Activated CD4-positive, alpha-beta T cell treated with anti-CD3 and anti-CD28 coated beads, Interleukin-2, amount 10 ng/mL, durations not matched to agents 24 days and 14 days (primary cell): ENCODE measurements around the gene BMP6. TPM values are rescaled to one million over a fixed set of nuclear protein-coding genes. Genes with fewer than 3 reads are reported as not detected.

Source experiments
- DNase-seq: peaks from one replicate; pipeline ENCODE4 v3.0.0; 2022
- H3K27ac Mint-ChIP-seq: one replicate; pipeline ENCODE4 v1.8.0; 2022; ENCODE audit warnings: mild to moderate bottlenecking, mixed read lengths
- H3K27me3 Mint-ChIP-seq: one replicate; pipeline ENCODE4 v1.8.0; 2022; ENCODE audit warnings: mixed read lengths
- H3K36me3 Mint-ChIP-seq: one replicate; pipeline ENCODE4 v1.8.0; 2022; ENCODE audit warnings: low read depth, mild to moderate bottlenecking, mixed read lengths
- H3K4me1 Mint-ChIP-seq: one replicate; pipeline ENCODE4 v1.8.0; 2021; ENCODE audit warnings: mixed read lengths
- H3K4me3 Mint-ChIP-seq: one replicate; pipeline ENCODE4 v1.8.0; 2022; ENCODE audit warnings: mild to moderate bottlenecking, moderate library complexity, mixed read lengths
- H3K9me3 Mint-ChIP-seq: one replicate; pipeline ENCODE4 v1.8.0; 2021; ENCODE audit warnings: mixed read lengths
- intact Hi-C: fragments of 100-400 bp; cut with micrococcal nuclease; formaldehyde crosslinking; loops from one replicate; pipeline ENCODE4 v1.15.1; 2023
- total RNA-seq: library from RNA; stranded (reverse); gene quantifications from 2 replicates; pipeline ENCODE4 v1.2.3, GENCODE V29; 2022

BMP6 gene
- total RNA-seq, 1 donor from 2014 or later: 0.56 TPM

DNA sequence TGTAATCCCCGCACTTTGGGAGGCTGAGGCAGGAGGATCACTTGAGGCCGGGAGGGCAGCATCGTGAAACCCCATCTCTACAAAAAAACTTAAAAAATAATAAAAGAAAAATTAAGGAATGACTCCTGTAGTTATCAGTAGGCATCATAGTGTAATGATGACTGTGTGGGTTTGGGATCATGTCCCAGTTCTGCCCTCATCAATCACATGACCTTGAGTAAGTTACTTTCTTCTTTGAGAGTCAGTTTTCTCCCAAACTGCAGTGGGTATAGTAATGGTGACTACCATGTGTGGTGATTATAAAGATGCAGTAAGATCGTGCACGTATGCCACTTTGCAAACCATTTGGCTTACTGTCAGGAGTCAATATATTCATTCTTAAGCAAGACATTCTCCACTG is 95.5 kb downstream of the BMP6 start:
- Mint-ChIP-seq H3K9me3 (no peaks in the 10 kb centered on the region), H3K27me3 (peaks cover 9% of the 10 kb centered on the region), H3K27ac (no peak overlapping the region), H3K4me1 (no peaks in the 10 kb centered on the region), H3K36me3 (no peaks in the 10 kb centered on the region), H3K4me3 (no peak overlapping the region)
- intact Hi-C loops: no loop called here
- DNase-seq: no peak

DNA sequence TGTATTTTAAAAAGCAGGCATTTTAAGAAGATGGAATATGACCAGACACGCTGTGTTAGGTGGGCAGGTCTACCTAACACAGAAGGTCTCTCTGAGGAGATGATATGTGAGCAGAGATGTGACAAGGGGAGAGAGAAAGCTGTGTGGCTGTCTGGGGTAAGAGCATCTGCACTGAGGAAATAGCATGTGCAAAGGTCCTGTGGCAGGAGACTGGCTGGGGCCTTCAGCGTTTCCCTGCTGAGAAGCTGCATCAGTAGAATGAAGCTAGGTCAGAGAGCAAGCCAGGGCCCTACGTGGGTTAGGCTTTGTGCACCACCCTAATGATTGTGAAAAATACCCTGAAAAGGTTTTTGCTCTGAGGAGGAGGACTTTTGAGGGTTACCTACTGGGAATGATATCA is 97.7 kb downstream of the BMP6 start:
- peaks cover 7% of the 10 kb centered on the region for H3K27me3 Mint-ChIP-seq
- H3K4me1 Mint-ChIP-seq: no peaks in the 10 kb centered on the region
- intact Hi-C loops: no loop called here
- no peaks in the 10 kb centered on the region for H3K9me3 Mint-ChIP-seq
- no peak for DNase-seq
- H3K36me3 Mint-ChIP-seq: no peaks in the 10 kb centered on the region
- no peak overlapping the region for H3K27ac Mint-ChIP-seq
- H3K4me3 Mint-ChIP-seq: no peak overlapping the region

DNA sequence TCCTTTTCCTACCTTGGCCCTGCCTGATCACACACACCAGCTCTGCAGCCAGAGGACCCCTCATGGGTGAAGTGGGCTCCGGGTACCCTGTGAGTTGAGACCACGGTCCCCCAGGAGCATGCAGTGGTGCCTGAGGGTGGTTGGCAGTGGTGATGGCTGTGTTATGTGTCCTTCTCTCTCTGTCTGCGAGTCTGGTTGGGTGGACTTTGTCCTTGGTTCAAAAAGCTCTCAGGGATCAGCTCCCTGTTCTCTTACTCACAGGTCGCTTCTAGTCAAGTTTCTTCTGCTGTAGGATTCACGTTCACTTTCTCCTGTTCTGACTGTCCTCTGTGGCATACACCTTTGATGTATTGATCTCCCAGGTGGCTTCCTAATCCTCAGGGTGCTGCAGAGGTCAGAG is 100.1 kb downstream of the BMP6 start:
- Mint-ChIP-seq H3K4me1 (no peaks in the 10 kb centered on the region), H3K9me3 (no peaks in the 10 kb centered on the region), H3K36me3 (no peaks in the 10 kb centered on the region), H3K27ac (no peak overlapping the region), H3K27me3 (no peaks in the 10 kb centered on the region), H3K4me3 (no peak overlapping the region)
- intact Hi-C loops: no loop called here
- DNase-seq: no peak

DNA sequence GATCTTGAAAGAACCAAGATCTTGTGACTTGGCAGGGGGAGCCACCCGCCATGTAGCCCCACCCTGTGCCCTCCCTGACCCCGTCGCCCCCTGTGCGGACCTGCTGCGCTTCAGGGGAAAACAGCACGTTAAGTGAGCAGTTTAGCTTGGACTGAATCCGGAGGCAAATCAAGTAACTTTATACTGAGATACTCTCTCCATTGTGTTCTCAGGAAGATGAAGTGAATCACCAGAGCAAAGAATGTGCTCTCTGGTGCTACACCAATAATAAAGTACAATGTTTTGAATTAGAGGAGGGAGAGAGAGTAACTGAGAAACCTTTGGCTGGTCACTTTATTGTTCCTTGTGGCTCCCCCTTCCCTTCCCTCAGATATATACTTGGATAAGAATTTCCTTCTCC is 101.2 kb downstream of the BMP6 start:
- no peak for DNase-seq
- Mint-ChIP-seq H3K27me3 (no peaks in the 10 kb centered on the region), H3K36me3 (no peaks in the 10 kb centered on the region), H3K27ac (no peak overlapping the region), H3K4me3 (no peak overlapping the region), H3K4me1 (no peaks in the 10 kb centered on the region), H3K9me3 (no peaks in the 10 kb centered on the region)
- intact Hi-C loops: no loop called here

DNA sequence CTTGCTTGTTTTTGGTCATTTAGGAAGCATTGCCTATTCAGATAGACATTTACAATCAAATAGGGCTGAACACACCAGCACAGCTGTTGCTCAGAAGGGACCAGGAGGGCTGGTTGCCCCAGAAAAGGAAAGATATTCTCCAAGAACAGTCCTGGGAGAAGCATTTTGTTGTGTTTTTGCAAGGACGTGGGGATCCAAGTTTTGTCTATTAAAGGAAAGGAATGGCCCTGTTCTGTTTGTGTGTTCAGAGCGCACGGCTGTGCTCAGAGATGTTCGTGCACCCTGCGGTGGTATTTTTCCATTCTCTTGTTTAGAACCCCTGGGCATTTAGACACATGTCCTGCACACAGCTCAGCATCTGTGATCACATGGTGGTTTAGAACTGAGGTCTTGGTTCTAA is 102.2 kb downstream of the BMP6 start:
- no peaks in the 10 kb centered on the region for H3K4me1 Mint-ChIP-seq
- no peak for DNase-seq

DNA sequence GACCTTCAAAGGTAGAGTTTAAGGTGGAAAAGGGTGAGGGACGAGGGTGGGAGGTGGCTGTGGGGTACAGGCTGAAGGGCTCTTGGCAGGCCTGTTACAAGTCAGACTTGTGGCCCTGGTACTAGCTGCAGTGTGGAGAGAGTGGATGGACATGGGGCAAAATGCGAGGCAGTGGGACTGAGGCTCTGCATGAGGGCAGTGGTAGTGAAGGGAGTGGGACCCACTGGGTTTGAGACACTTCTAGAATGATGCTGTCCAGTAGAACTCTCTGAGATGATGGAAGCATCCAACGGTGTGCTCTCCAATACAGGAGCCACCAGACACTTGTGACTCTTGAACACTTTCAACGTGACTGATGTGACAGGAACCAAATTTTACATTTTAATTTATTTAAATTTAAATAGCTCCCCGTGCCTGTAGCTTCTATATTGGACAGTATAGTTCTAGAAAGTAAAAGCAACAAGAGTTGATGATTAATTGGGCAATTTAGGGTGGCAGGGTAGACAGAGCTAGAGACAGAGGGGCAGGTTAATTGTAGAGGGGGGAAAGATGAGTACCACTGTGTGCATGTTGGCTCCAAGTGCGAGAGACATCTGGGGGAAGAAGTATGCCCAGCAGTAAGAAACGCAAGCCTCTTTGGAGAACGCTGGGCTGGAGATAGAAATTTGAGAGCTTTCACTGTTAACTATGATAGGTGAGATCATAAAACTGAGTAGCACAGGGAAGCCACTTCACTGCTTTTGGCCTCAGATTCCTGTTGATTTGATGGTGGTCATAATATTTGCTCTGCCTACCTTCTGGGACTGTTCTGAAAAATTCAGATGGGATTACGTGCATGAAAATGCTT is 107.2 kb downstream of the BMP6 start:
- no peaks in the 10 kb centered on the region for H3K9me3 Mint-ChIP-seq
- no peaks in the 10 kb centered on the region for H3K36me3 Mint-ChIP-seq
- H3K4me1 Mint-ChIP-seq: no peaks in the 10 kb centered on the region
- no peak overlapping the region for H3K4me3 Mint-ChIP-seq
- H3K27ac Mint-ChIP-seq: no peak overlapping the region
- intact Hi-C loops: no loop called here
- peaks cover 3% of the 10 kb centered on the region for H3K27me3 Mint-ChIP-seq
- DNase-seq: no peak

More for the DNA sequence above, 102.2 kb downstream of the BMP6 start:
- Mint-ChIP-seq H3K9me3 (no peaks in the 10 kb centered on the region), H3K27ac (no peak overlapping the region), H3K36me3 (no peaks in the 10 kb centered on the region), H3K27me3 (no peaks in the 10 kb centered on the region), H3K4me3 (no peak overlapping the region)
- intact Hi-C loops: no loop called here

DNA sequence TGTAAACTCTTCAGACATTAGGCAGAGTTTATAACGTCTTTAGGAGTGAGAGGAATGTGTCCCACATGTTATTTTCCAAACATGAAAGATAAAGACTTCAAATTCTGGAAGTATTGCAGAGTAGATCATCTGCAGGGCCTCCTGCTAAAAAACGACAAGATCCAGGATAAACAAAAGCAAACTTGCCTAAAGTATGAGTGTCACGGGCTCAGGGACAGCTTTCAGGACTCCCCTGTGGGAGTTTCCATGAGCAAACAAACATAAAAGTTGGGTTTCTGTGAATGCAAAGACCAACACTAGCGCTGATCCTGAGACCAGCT is 107.8 kb downstream of the BMP6 start:
- intact Hi-C loops: no loop called here
- Mint-ChIP-seq H3K4me1 (no peaks in the 10 kb centered on the region), H3K4me3 (no peak overlapping the region), H3K36me3 (no peaks in the 10 kb centered on the region), H3K27me3 (peaks cover 3% of the 10 kb centered on the region), H3K27ac (no peak overlapping the region), H3K9me3 (no peaks in the 10 kb centered on the region)
- DNase-seq: no peak

DNA sequence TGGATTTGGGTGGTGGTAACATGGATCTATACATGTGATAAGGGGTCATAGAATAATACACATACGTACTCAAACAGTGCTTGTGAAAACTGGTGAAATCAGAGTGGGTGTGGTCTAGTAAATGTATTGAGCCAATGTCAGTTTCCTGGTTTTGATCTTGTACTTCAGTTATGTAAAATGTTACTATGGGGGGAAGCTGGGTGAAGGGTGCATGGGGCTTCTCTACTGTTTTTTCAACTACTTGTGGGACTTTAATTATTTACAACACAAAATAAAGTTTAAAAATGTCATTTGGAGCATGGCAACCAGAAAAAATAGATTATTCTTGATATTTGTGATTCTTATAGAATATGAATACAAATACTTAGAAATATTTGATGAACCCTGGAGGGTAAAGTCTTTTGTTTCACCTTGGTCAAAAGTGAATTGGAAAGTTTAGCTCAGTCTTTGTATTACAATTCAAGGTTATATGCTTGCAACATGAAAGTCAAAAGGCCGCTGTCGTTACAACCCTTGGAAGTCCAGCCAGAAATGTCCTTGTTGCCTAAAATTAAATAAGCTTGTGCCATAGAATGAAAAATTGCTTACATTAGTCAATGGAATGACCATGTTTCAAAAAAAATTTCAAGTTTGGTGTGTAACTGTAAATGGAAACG is 110.6 kb downstream of the BMP6 start:
- H3K36me3 Mint-ChIP-seq: no peaks in the 10 kb centered on the region
- no peak for DNase-seq
- intact Hi-C loops: no loop called here
- H3K4me1 Mint-ChIP-seq: no peaks in the 10 kb centered on the region
- no peak overlapping the region for H3K27ac Mint-ChIP-seq
- peaks cover 3% of the 10 kb centered on the region for H3K27me3 Mint-ChIP-seq
- H3K9me3 Mint-ChIP-seq: no peaks in the 10 kb centered on the region
- H3K4me3 Mint-ChIP-seq: no peak overlapping the region

DNA sequence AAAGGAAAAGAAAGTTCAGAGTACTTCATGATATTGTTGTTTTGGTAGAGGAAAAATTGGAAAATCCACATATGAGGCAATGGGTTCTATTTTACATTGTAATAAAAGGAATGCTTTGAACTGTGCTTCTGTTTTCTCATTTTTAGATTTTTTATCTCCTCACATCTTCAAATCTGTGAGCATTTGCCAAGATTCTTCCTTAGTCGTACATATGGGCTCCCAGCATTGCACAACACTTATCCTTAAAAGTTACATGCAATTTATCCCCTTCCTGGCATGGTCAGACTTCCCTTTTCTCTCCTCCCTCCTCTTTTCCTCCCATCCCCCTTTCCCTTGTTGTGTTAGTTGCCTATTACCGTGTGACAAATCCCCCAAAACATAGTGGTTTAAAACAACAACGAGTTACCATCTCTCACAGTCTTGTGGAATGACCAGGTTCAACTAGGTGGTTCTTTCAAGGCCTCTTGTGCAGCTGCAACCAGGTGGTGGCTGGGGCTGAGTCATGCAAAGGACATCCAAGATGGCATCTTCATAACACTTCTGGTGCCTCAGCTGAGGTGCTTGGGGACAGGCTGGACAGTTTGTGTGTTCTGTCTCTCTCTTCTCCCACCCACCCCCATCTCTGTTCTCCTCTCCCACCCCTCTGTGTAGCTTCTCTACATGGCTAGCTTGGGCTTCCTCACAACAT is 116.0 kb downstream of the BMP6 start:
- no peak for DNase-seq
- no peaks in the 10 kb centered on the region for H3K4me1 Mint-ChIP-seq
- no peak overlapping the region for H3K4me3 Mint-ChIP-seq

DNA sequence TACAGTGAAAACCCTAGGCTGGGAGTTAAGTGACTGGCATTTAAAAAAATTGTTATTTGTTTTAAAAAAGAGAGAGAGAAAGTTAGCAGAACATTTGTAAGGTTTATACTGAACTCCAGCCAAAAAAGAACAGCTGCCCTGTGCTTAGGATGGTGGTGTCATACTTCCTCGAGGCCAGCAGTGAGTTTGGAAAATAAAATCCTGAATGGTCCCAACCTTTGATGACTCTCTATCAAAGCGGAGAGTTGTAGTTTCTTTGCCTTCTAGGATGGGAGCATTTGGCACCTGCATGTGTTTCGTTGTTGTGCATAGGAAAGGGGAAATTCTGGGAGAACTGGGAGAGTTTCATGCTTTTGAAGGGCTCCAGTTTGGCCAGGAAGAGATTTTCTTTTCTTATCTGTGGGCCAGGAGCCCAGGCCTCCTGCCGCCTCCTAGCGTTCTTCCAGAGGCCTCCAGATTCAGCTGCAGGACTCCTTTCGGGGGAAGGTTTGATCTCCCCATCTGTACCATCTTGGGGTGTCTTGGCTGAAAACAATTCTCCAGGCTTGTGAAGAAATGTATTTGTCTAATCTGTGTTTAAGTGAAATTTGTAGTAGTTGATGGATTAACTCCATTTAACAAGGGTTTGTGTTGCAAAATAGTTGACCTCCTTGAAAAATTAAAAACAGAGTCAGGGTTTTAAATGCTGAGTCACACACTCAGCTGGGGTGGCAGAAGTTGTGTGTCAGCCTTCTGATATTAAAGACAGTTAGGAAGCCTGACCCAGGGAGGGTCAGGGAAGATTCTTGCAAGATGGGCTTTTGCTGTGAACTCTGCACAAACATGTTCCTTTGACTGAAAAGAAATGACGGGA is 121.3 kb downstream of the BMP6 start:
- H3K27ac Mint-ChIP-seq: no peak overlapping the region
- no peak for DNase-seq
- H3K36me3 Mint-ChIP-seq: no peaks in the 10 kb centered on the region
- no peaks in the 10 kb centered on the region for H3K4me1 Mint-ChIP-seq
- no peak overlapping the region for H3K4me3 Mint-ChIP-seq
- peaks cover 7% of the 10 kb centered on the region for H3K9me3 Mint-ChIP-seq
- peaks cover 3% of the 10 kb centered on the region for H3K27me3 Mint-ChIP-seq
- intact Hi-C loops: no loop called here

More for the DNA sequence above, 116.0 kb downstream of the BMP6 start:
- Mint-ChIP-seq H3K27ac (no peak overlapping the region), H3K36me3 (no peaks in the 10 kb centered on the region), H3K27me3 (peaks cover 3% of the 10 kb centered on the region), H3K9me3 (no peaks in the 10 kb centered on the region)
- intact Hi-C loops: no loop called here

DNA sequence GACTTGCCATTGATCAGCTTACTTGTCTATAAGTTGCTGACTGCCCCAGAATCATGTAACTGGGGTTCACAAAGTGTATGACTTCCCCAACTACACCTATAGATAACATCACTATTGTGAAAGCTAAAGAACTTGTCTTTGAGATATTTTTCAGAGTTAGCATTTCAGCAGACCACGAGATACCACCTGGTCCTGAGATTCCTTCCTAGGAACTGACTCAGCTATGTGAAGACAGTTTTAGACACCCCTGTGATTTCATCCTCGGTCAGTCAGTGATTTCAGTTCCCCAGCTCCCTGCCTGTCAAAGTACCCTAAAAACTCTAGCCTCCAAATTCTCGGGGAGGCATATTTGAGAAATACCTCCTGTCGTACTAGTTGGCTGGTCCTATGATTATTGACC is 122.3 kb downstream of the BMP6 start:
- intact Hi-C loops: no loop called here
- Mint-ChIP-seq H3K27ac (no peak overlapping the region), H3K4me3 (no peak overlapping the region), H3K4me1 (no peaks in the 10 kb centered on the region), H3K36me3 (no peaks in the 10 kb centered on the region), H3K9me3 (peaks cover 7% of the 10 kb centered on the region), H3K27me3 (peaks cover 3% of the 10 kb centered on the region)
- no peak for DNase-seq

DNA sequence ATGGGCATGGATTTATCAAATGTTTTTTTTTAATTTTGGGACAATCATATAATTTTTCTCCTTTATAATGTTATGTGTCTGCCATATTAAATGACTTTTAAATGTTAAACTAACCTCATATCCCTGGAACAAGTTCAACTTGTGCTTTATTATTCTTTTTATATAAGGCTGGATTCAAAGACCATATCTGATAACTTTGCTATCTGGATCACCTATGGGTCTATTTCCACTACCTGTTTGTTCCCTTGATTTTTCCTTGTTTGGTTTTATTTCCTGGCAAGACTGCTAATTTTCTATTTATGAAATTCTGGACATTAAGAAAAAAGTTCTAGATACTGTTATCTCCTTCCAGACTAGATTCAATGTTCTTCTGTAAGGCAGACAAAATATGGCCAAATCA is 125.9 kb downstream of the BMP6 start:
- no peaks in the 10 kb centered on the region for H3K4me1 Mint-ChIP-seq
- intact Hi-C loops: no loop called here
- H3K27ac Mint-ChIP-seq: no peak overlapping the region
- H3K9me3 Mint-ChIP-seq: peaks cover 10% of the 10 kb centered on the region
- no peaks in the 10 kb centered on the region for H3K27me3 Mint-ChIP-seq
- H3K36me3 Mint-ChIP-seq: no peaks in the 10 kb centered on the region
- H3K4me3 Mint-ChIP-seq: no peak overlapping the region
- DNase-seq: no peak

DNA sequence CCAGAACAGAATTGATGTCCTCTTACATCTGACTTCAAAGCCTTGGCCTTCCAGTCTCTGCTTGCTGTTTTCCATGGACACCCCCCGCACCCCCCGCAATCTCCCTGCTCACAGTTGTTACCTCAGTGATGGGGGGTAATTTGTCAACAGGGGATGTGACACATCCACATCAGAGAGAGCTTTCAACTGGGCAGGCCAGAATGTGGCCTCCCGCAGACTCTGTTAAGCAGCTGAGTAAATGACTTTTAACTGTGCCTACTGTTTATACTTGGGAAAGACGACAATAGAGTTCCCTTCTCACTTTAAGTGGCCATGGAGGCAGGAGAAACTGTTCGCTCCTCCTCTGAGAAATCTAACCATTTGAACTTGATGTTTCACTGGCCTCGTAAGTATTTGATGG is 133.7 kb downstream of the BMP6 start:
- no peaks in the 10 kb centered on the region for H3K27me3 Mint-ChIP-seq
- H3K9me3 Mint-ChIP-seq: no peaks in the 10 kb centered on the region
- no peak overlapping the region for H3K27ac Mint-ChIP-seq
- H3K4me1 Mint-ChIP-seq: no peaks in the 10 kb centered on the region
- DNase-seq: no peak
- intact Hi-C loops: no loop called here
- no peak overlapping the region for H3K4me3 Mint-ChIP-seq
- no peaks in the 10 kb centered on the region for H3K36me3 Mint-ChIP-seq

DNA sequence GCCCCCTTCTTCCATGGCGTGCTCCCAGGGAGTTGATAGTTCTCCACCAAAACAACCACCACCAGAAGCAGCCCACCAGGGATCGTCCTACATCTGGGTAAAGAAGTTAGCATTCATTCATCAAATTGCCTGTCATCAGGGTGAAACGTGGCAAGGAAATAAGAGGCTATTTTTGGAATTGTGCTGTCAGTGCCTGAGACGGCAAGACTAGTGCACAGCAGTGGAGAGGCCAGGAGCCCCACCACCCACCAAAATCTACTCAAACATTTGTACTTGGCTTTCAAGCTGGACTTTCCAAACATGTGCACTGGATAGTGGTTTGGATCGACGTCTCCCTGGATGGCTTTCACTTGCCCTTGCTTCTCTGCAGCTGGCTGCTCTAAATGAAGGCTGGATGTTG is 139.9 kb downstream of the BMP6 start:
- Mint-ChIP-seq H3K27ac (no peak overlapping the region), H3K4me3 (no peak overlapping the region), H3K27me3 (peaks cover 2% of the 10 kb centered on the region), H3K4me1 (no peaks in the 10 kb centered on the region), H3K36me3 (no peaks in the 10 kb centered on the region), H3K9me3 (no peaks in the 10 kb centered on the region)
- DNase-seq: no peak
- intact Hi-C loops: no loop called here
